DOHH2 (cell line): ENCODE results near the gene ANKRD13B.

Experiments
- EZH2phosphoT487 ChIP-seq: fragments of 200-600 bp; sonication (generic); IDR thresholded peaks from 2 replicates; pipeline ENCODE4 v1.6.1; 2017; ENCODE audit warnings: borderline replicate concordance, mild to moderate bottlenecking, antibody characterized with exemption, low read length, moderate library complexity, mixed read lengths
- TF ChIP-seq, protein P1 (sequence below): fragments of 200-600 bp; sonication (generic); IDR thresholded peaks from one replicate; pipeline ENCODE4 v1.5.1; 2014; ENCODE audit warnings: antibody characterized with exemption, mild to moderate bottlenecking, low read depth, low read length; ENCODE audit not compliant: poor library complexity, severe bottlenecking

DNA sequence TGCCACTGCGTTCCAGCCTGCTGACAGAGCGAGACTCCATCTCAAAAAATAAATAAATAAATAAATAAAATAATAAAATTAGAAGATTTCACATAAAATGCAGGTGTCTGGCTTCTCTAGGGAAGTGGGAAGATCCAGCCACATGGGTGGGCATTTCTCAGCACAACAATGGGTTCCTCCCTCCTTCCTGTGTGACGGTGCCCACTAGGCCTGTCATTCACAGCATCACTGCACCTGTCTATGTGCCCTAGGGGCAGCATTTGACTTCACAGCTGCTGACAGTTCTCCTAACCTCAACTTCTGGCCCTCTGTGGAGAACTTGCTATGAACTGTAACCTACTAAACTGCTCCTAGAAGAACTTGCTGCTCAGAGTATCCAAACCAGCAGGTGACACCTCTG is 29.1 kb upstream of the ANKRD13B start:
- TF ChIP-seq, protein P1, sequence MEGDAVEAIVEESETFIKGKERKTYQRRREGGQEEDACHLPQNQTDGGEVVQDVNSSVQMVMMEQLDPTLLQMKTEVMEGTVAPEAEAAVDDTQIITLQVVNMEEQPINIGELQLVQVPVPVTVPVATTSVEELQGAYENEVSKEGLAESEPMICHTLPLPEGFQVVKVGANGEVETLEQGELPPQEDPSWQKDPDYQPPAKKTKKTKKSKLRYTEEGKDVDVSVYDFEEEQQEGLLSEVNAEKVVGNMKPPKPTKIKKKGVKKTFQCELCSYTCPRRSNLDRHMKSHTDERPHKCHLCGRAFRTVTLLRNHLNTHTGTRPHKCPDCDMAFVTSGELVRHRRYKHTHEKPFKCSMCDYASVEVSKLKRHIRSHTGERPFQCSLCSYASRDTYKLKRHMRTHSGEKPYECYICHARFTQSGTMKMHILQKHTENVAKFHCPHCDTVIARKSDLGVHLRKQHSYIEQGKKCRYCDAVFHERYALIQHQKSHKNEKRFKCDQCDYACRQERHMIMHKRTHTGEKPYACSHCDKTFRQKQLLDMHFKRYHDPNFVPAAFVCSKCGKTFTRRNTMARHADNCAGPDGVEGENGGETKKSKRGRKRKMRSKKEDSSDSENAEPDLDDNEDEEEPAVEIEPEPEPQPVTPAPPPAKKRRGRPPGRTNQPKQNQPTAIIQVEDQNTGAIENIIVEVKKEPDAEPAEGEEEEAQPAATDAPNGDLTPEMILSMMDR: no peak
- no peak for TF ChIP-seq EZH2phosphoT487
